Hepatic stellate cell (primary cell): ENCODE results near the gene ESPNL.
A peak's percentile ranks its signal among the peaks of the same experiment; 100 is the strongest.
"Not testable (repeated sequence)": the region's sequence is repeated elsewhere in the genome, so short reads cannot be mapped to it uniquely, and the experiment has no call there.

Experiments
- DNase-seq: peaks from one replicate; pipeline ENCODE4 v3.0.0; 2011; ENCODE audit warnings: low spot score

Gene ESPNL

DNA sequence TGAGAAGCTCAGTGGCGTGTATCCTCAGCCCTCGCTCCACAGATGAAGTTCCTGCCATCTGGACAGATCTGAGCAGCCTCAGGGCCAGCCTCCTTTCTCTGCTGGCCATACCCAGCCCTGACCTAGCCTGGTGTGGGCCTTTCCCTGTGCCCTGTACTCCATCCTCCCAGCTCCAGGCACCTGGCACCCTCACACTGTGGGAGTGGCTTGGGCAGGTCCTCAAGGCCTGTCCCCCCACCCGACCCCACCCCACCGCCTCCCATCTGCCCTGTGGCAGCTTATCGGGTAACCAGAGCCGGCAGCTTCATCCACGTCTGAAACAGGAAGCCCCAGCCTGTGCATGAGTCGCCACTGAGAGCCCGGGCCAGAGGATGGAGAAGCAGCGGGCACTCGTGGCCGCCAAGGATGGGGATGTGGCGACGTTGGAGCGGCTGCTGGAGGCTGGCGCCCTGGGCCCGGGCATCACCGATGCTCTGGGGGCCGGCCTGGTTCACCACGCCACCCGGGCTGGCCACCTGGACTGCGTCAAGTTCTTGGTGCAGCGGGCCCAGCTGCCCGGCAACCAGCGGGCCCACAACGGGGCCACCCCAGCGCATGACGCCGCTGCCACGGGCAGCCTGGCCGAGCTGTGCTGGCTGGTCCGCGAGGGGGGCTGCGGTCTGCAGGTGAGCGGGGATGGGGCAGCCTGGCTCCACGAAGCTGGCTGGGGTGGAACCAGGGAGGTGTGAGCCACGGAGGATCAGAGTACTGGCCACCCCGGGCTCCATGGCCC is at the start of gene ESPNL:
Gene ESPNL (plus strand): TSS at position 292 of the 772 bp plus-strand sequence. CDS start 80 bp downstream, at position 372.
- DNase-seq, result no peak

DNA sequence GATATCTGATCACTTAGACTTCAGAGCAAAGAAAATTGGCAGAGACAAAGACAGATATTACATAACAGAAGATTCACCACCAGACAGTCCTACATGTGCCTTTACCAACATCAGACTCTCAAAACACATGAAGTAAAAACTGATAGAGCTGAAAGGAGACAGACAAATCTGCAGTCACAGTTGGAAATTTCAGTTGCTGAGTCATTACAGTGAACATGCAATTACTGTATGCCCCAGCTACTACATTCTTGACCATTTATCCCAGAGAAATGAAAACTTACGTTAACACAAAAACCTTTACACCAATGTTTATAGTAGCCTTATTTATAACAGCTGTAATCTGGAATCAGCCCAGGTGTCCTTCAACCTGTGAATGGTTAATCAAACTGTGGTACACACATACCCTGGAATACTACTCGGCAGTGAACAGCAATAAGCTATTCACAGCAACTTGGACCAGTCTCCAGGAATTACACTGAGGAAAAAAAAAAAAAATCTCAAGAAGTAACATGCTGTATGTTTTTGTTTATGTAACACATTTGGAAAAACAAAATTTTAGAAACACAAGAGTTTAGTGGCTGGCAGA is 46.9 kb upstream of the ESPNL start:
- no peak for DNase-seq

- DNase-seq, result no peak
These were observed 44.3 kb upstream of the ESPNL start for GRCh38 chr2:238055841-238056240.

DNA sequence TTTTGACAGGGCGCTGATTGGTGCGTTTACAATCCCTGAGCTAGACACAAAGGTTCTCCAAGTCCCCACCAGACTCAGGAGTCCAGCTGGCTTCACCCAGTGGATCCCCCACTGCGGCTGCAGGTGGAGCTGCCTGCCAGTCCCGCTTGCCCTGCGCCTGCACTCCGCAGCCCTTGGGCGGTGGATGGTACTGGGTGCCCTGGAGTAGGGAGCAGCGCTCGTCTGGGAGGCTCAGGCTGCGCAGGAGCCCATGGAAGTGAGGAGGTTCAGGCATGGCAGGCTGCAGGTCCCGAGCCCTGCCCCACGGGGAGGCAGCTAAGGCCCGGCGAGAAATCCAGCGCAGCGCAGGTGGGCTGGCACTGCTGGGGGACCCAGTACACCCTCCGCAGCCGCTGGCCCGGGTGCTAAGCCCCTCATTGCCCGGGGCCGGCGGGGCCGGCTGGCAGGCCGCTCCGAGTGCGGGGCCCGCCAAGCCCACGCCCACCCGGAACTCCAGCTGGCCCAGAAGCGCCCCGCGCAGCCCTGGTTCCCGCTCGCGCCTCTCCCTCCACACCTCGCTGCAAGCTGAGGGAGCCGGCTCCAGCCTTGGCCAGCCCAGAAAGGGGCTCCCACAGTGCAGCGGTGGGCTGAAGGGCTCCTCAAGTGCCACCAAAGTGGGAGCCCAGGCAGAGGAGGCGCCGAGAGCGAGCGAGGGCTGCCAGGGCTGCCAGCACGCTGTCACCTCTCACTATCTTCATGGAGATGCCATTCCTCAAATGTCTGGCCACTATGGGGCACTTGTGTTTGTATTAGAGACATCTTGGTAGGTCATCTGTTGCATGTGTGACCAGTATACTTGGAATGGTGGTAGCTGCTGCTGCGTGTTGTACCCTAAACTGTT is 42.2 kb upstream of the ESPNL start:
- DNase-seq, result not testable (repeated sequence)

GRCh38 chr2:238059505-238059904 is 40.6 kb upstream of the ESPNL start:
- DNase-seq, result no peak

GRCh38 chr2:238060096-238060541 is 40.0 kb upstream of the ESPNL start:
- DNase-seq, result no peak

DNA sequence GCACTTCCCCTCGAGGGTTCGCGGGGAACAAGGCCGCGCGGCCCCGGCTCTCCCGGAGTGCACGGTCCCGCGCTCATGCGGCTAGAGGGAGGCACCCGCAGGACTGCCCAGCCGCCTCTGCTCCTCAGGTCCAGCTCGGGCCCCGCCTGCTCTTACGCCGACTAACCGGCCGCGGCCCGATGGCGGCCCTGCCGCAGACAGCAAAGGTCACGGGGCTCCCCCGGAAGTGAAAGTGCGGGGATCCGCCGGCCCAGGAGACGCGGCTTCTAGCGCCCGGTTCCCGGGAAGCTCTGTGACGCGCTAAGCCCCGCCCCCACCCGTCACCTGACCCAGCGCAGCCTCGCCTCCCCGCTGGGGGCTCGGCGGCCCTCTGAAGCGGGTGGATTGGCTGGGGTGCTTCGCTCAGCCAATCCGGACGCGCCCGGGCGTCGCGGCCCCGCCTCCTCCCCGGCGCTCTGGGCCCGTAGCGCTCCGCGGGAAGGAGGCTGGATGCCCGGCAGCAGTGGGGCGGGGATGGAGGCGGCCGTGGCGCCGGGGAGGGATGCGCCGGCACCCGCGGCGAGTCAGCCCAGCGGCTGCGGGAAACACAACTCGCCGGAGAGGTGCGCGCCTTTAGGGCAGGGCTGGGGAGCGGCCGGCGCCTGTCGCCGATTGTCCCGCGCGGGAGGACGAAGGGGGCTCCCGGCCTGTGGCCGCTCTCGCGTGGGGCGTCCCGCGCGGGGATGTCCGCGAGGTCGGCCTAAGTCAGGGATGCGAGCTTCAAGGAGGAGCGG is 39.4 kb upstream of the ESPNL start, which contains the start of gene SCLY:
Gene SCLY (plus strand): TSS at position 460 of the 773 bp plus-strand sequence. CDS start 54 bp downstream, at position 514.
- peak; percentile 100 for DNase-seq

- DNase-seq, result peak; percentile 51
These were observed 38.6 kb upstream of the ESPNL start for GRCh38 chr2:238061315-238062202.

DNA sequence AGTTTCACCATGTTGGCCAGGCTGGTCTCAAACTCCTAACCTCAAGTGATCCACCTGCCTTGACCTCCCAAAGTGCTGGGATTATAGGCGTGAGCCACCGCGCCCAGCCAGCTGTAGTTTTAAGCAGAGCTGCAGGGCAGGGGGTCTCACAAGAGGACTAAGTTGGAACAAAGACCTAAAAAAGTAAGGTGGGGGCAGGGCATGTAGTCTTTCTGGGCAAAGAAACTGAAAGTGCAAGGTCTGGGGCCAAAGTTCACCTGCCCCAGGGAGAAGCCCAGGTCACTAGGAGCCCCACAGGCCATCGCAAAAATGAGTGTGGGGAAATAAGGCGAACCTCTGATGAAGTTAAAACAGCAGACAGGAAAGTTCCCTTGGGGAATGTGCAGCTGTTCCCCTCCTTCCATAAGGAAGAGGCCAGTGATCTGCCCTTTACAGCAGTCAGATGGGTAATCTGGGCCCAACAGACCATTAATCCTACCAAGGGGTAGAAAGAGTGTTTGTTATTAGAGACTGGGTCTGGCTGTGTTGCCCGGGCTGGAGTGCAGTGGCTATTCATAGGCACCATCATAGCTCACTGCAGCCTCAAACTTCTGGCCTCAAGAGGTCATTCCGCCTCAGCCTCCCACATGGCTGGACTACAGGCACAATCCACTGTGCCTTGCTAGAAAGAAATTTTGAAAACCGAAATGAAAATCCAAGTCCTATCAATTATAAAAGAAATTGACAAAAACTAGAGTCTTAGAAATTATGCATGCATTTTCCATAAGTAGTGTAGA is 36.5 kb upstream of the ESPNL start:
- DNase-seq, result no peak

GRCh38 chr2:238064376-238064775 is 35.8 kb upstream of the ESPNL start:
- DNase-seq, result no peak

DNA sequence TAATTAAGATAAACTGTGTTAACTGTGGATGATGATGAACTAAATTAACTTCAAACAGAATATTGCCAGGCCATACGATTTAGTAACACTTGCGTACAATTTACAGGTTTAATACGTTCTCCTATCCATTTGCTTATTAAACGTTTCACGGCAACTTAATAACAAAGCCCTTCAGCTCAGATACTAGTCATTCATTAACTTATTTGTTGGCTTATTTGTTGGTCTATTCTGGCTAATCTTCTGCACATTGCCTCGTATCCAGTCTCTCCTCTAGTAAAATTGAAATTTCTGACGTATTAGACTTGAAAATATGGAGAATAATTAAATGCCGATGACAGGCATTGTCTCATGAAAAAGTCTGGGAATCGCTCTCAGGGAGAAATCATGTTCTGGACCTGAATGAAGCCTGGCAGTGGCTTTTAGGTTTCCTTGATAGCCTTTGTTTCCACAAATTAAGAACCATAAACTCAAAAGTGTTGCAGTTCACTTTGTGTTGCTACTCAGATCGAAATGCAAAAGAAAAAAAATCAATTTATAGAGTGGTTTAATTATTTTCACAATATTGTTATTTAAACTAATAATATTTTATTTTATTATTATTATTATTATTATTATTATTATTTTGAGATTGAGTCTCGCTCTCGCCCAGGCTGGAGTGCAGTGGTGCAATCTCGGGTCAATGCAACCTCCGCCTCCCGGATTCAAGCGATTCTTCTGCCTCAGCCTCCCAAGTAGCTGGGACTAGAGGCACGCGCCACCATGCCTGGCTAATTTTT is 34.9 kb upstream of the ESPNL start:
- no peak for DNase-seq

DNA sequence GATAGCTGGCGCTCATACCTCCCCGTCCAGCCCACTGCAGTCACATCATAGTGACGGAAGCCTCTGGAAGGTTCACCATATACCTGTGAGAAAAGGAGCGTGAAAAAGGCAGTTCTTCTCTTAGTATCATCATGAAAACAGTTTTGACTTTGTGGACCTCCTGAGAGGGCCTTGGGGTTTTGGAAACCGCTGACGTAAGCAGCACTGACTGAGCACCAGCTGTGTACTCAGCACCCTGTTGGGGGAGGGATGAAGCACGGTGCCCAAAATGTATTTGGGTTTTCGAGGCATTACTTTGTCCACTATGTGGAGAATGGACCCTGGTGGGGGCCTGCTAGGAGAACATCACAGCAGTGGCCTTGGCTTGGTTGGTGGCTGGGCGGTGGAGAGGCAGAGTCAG is 33.9 kb upstream of the ESPNL start:
- no peak for DNase-seq

DNA sequence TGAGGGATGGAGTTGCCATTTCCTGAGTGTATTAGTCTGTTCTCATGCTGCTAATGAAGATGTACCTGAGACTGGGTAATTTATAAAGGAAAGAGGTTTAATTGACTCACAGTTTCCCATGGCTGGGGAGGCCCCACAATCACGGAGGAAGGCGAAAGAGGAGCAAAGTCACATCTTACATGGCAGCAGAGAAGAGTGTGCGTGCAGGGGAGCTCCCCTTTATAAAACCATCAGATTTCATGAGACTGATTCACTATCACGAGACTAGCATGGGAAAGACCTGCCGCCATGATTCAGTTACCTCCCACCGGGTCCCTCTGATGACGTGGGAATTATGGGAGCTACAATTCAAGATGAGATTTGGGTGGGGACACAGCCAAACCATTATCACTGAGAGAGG is 33.4 kb upstream of the ESPNL start:
- DNase-seq, result not testable (repeated sequence)

DNA sequence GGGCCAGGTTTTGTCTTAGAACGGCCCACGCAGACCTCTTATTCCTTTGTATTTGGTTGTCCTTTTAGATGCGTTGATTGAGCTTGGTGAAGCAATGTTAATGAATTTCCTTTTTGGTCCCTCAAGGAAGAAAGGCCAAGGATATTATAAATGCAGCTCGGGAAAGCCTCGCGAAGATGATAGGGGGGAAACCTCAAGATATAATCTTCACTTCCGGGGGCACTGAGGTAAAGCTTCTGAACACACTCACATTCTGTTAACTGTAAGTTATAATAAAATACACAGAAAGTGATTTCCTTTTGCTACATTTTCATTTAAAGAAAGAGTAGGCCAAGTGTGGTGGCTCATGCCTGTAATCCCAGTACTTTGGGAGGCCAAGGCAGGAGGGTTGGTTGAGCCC is 32.2 kb upstream of the ESPNL start:
- no peak for DNase-seq

- DNase-seq, result no peak
These were observed 31.0 kb upstream of the ESPNL start for GRCh38 chr2:238069021-238069709.

DNA sequence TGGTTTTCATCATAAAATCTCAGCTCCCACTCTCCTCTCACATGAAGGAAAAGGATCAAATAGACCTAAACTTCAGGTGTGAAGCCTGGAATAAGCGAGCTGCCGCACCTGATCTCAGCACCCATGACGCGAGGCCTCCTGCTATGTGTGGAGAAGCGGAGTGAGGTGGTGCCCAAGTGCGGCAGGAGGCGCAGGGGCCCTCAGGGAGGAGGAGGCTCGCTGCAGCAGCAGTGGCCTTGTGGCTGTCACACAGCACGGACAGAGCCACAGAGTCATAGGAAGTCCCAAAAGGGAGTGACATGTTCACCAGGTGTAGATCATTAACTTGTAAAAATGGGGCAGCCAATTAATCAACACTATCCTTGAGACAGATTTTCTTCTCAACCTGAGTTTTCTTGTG is 30.3 kb upstream of the ESPNL start:
- no peak for DNase-seq

DNA sequence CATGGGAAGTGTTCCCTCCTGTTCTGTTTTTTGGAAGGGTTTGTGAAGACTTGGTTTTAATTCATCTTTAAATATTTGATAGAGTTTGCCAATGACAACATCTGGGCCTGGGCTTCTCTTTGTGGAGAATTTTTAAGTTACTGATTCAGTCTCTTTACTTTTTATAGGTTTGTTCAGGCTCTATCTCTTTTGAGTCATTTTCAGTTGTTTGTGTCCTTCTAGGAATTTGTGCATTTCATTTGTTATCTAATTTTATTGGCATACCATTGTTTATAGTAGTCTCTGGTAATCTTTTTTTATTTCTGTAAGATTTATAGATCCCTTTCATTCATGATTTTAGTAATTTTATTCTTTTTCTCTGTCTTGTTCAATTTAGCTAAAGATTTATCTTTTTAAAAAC is 24.7 kb upstream of the ESPNL start:
- no peak for DNase-seq

GRCh38 chr2:238077292-238077691 is 22.8 kb upstream of the ESPNL start:
- no peak for DNase-seq
